GM12878 (cell line): ENCODE results near the gene TLR9. TPM values are rescaled to one million over a fixed set of nuclear protein-coding genes. Genes with fewer than 3 reads are reported as not detected.

Experiments used
- ATF7 ChIP-seq: fragments of 450-650 bp; IDR thresholded peaks from 2 replicates; pipeline ENCODE4 v1.6.1; 2016; ENCODE audit warnings: low read depth, mild to moderate bottlenecking
- BCLAF1 ChIP-seq: fragments of 450-650 bp; IDR thresholded peaks from 2 replicates; pipeline ENCODE4 v1.6.1; 2017; ENCODE audit warnings: antibody characterized with exemption, mild to moderate bottlenecking, moderate library complexity
- E2F4 ChIP-seq: IDR thresholded peaks from 2 replicates; pipeline ENCODE4 v1.6.1; 2012; ENCODE audit warnings: low read depth, low read length, improper control_type of control experiment
- ESRRA ChIP-seq: IDR thresholded peaks from 2 replicates; pipeline ENCODE4 v1.6.1; 2012; ENCODE audit warnings: mild to moderate bottlenecking, low read length, improper control_type of control experiment
- HDGF ChIP-seq: fragments of 450-650 bp; IDR thresholded peaks from 2 replicates; pipeline ENCODE4 v1.6.1; 2016; ENCODE audit warnings: antibody characterized with exemption
- KAT2A ChIP-seq: conservative IDR thresholded peaks from 2 replicates; pipeline ENCODE4 v1.6.1; 2011; ENCODE audit warnings: low read depth, low read length; ENCODE audit not compliant: control insufficient read depth
- LARP7 ChIP-seq: fragments of 450-650 bp; IDR thresholded peaks from 2 replicates; pipeline ENCODE4 v1.6.1; 2017; ENCODE audit warnings: mild to moderate bottlenecking
- MEF2A ChIP-seq: IDR thresholded peaks from 2 replicates; pipeline ENCODE4 v1.6.1; 2011; ENCODE audit warnings: low read depth, mild to moderate bottlenecking, low read length, moderate library complexity; ENCODE audit not compliant: insufficient read depth
- NKRF ChIP-seq: fragments of 450-650 bp; conservative IDR thresholded peaks from 2 replicates; pipeline ENCODE4 v1.6.1; 2017; ENCODE audit warnings: mild to moderate bottlenecking, moderate library complexity
- PML ChIP-seq: IDR thresholded peaks from 2 replicates; pipeline ENCODE4 v1.6.1; 2012; ENCODE audit warnings: low read length, inconsistent platforms
- RELB ChIP-seq: fragments of 450-650 bp; IDR thresholded peaks from 2 replicates; pipeline ENCODE4 v1.6.1; 2017; ENCODE audit warnings: low read depth, mild to moderate bottlenecking, moderate library complexity
- RUNX3 ChIP-seq: IDR thresholded peaks from 2 replicates; pipeline ENCODE4 v1.6.1; 2012; ENCODE audit warnings: low read length, inconsistent platforms
- SIX5 ChIP-seq: IDR thresholded peaks from 2 replicates; pipeline ENCODE4 v1.6.1; 2011; ENCODE audit warnings: mild to moderate bottlenecking, low read depth, low read length, moderate library complexity; ENCODE audit not compliant: severe bottlenecking
- SMAD1 ChIP-seq: fragments of 450-650 bp; IDR thresholded peaks from 2 replicates; pipeline ENCODE4 v1.6.1; 2018; ENCODE audit warnings: mild to moderate bottlenecking, low read depth; ENCODE audit not compliant: partially characterized antibody
- SREBF2 ChIP-seq: IDR thresholded peaks from 2 replicates; pipeline ENCODE4 v1.6.1; 2012; ENCODE audit warnings: mild to moderate bottlenecking, low read length
- ZNF207 ChIP-seq: fragments of 450-650 bp; IDR thresholded peaks from 2 replicates; pipeline ENCODE4 v1.6.1; 2014; ENCODE audit warnings: antibody characterized with exemption, mild to moderate bottlenecking, borderline replicate concordance
- ZNF384 ChIP-seq: IDR thresholded peaks from 2 replicates; pipeline ENCODE4 v1.6.1; 2012; ENCODE audit warnings: low read depth, mild to moderate bottlenecking, low read length, improper control_type of control experiment, borderline replicate concordance
- ZNF622 ChIP-seq: fragments of 450-650 bp; IDR thresholded peaks from 2 replicates; pipeline ENCODE4 v1.6.1; 2017; ENCODE audit warnings: mild to moderate bottlenecking, inconsistent platforms
- polyA plus RNA-seq, 11 experiments: library from polyadenylated mRNA; depleted of rRNA in 4 of 11; unstranded in 6 of 11; stranded (reverse) in 5 of 11; fragments of >200 nt; fragmentation: Nextera tagmentation in 4 of 11; fragmentation: Illumina TruSeq in 1 of 11; extraction: Ambion mirVana in 4 of 11; extraction: Trizol in 1 of 11; gene quantifications; 1 replicate in 1 of 11; 2 replicates in 10 of 11; pipeline versions ENCODE4 v1.2.1 to v1.2.3, GENCODE V29; 2011 to 2016; ENCODE audit warnings: inconsistent platforms in 2 of 11, missing spikeins in 2 of 11, low read depth in 1 of 11
- total RNA-seq, 4 experiments: library from RNA; depleted of rRNA in 3 of 4; stranded (reverse); fragments of >200 nt in 3 of 4; fragmentation: Illumina TruSeq in 1 of 4; extraction: Trizol in 1 of 4; gene quantifications; 2 replicates each; pipeline versions ENCODE4 v1.2.1 to v1.2.3, GENCODE V29; 2013 to 2021
- TF ChIP-seq, protein P1 (sequence below): fragments of 450-650 bp; IDR thresholded peaks from 2 replicates; pipeline ENCODE4 v1.6.1; 2016; ENCODE audit warnings: mild to moderate bottlenecking

The TLR9 gene
- total and polyA plus RNA-seq, 10 of the 15 experiments (the other 5 are each of a cell fraction or from before 2014, with no cell fraction given) = 0.10 to 4.8 (median 0.53) TPM; not detected in 1

- TF ChIP-seq RUNX3 = no peak
- 0 out of 2 replicates have a peak, but pooled peaks have one; percentile 63 for TF ChIP-seq ZNF207
- TF ChIP-seq, protein P1, sequence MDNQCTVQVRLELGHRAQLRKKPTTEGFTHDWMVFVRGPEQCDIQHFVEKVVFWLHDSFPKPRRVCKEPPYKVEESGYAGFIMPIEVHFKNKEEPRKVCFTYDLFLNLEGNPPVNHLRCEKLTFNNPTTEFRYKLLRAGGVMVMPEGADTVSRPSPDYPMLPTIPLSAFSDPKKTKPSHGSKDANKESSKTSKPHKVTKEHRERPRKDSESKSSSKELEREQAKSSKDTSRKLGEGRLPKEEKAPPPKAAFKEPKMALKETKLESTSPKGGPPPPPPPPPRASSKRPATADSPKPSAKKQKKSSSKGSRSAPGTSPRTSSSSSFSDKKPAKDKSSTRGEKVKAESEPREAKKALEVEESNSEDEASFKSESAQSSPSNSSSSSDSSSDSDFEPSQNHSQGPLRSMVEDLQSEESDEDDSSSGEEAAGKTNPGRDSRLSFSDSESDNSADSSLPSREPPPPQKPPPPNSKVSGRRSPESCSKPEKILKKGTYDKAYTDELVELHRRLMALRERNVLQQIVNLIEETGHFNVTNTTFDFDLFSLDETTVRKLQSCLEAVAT = no peak
- peak; percentile 97 for TF ChIP-seq LARP7
- no peak for TF ChIP-seq ATF7
- no peak for TF ChIP-seq ZNF622
- TF ChIP-seq SREBF2 = no peak
- TF ChIP-seq SIX5 = no peak
- TF ChIP-seq HDGF = peak; percentile 72; the same call in 1 of the 2 replicates
- TF ChIP-seq ESRRA = no peak
- TF ChIP-seq E2F4 = no peak
- no peak for TF ChIP-seq MEF2A
- TF ChIP-seq NKRF = peak; percentile 33
- no peak for TF ChIP-seq BCLAF1
- TF ChIP-seq KAT2A = no peak
- no peak for TF ChIP-seq PML
- peak; percentile 42; the same call in 1 of the 2 replicates for TF ChIP-seq RELB
- no peak for TF ChIP-seq SMAD1
- no peak for TF ChIP-seq ZNF384
These were observed 13.6 kb upstream of the TLR9 start, which contains the start of gene TWF2 (continued) for GRCh38 chr3:52238761-52239701.
